GM10248 (cell line): ENCODE measurements around the gene CACNA1G.

Source experiments
- CTCF ChIA-PET: fragments of 300-600 bp; sonication (Branson Sonifier 250); formaldehyde crosslinking; extraction: SDS; loops from one replicate; lab custom pipeline; 2021; ENCODE audit warnings: antibody characterized with exemption; lab: Yijun Ruan, JAX
- POLR2A ChIA-PET: fragments of 350-650 bp; sonication (Branson Sonifier 250); formaldehyde crosslinking; extraction: SDS; loops from one replicate; lab custom pipeline; 2020; ENCODE audit warnings: antibody characterized with exemption; lab: Yijun Ruan, JAX
- DNase-seq: peaks from one replicate; pipeline ENCODE4 v3.0.0; 2012; ENCODE audit errors: extremely low spot score
- CTCF ChIP-seq: IDR thresholded peaks from 2 replicates; pipeline ENCODE4 v1.5.1; 2012; ENCODE audit warnings: mild to moderate bottlenecking, low read depth; ENCODE audit errors: extremely low read depth, missing control alignments, control extremely low read depth

The CACNA1G gene

GRCh38 chr17:50627036-50627781 lies 66.7 kb downstream of the CACNA1G start:
- CTCF ChIA-PET: interaction anchor here (0.7 to 10.3 kb wide), 13 partner anchors 10 to 174 kb away, joined by 3 to 70 read pairs (median 4); no protein-coding TSS in a partner anchor
- POLR2A ChIA-PET: no interaction called here

DNA sequence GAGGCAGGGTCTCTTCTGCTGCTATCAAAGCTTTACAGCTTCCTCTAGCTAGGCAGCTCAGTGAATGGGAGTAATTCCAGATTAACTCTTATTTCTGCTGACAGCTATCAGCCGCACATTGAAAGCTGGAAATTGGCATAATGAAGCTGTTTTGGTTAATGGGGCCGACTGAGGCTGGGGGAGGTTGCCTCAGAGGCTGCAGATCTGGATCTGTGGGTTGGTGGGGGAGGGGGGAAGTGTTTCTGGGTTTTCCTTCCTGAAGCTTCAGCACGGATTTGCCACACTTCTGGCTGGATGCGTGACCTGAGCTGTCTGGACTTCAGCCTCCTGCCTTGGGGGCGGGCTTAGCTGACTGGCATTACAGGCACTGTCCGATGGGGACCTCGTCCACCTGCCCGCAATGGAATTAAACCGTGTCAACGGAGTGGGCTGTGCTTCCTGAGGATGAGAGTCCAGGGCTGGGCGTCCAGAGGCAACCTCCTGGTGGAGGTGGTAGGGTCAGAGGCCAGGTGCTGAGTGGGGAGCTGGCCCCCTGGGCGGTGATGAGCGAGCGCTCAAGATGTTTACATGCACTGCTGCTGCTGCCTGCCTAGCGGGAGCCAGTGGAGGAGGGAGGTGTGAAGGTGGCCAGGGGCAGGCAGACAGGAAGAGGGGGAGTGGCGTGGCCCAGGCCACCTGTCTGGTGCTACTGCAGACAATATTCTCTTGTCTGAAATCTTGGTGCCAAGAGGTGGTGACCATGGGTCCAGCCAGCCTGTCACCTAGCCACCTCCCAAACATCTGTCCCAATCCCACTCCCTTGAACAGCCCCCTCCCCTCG lies 67.5 kb downstream of the CACNA1G start:
- no peak for TF ChIP-seq CTCF
- no peak for DNase-seq
- ChIA-PET CTCF (interaction anchor here (0.7 to 10.3 kb wide), 8 partner anchors 10 to 144 kb away, joined by 3 to 70 read pairs (median 4); no protein-coding TSS in a partner anchor), POLR2A (interaction anchor here (0.9 kb wide), 1 partner anchor 238 kb away, joined by 3 read pairs; the partner anchor contains the start of gene TOB1)

More at GRCh38 chr17:50627036-50627781, 66.7 kb downstream of the CACNA1G start:
- TF ChIP-seq CTCF: no peak
- no peak for DNase-seq

- CTCF ChIA-PET: interaction anchor here (0.6 to 10.3 kb wide), 16 partner anchors 9 to 268 kb away, joined by 3 to 70 read pairs (median 5); no protein-coding TSS in a partner anchor
- no peak for DNase-seq
- no peak for TF ChIP-seq CTCF
- POLR2A ChIA-PET: no interaction called here
These were observed 69.4 kb downstream of the CACNA1G start for GRCh38 chr17:50629902-50630301.

- ChIA-PET CTCF (interaction anchor here (0.7 to 10.3 kb wide), 21 partner anchors 7 to 268 kb away, joined by 3 to 70 read pairs (median 4); no protein-coding TSS in a partner anchor), POLR2A (no interaction called here)
- DNase-seq: peak; percentile 69
- peak; percentile 57 for TF ChIP-seq CTCF
These were observed 70.1 kb downstream of the CACNA1G start for GRCh38 chr17:50630524-50631194.

- ChIA-PET POLR2A (no interaction called here), CTCF (interaction anchor here (0.7 to 10.3 kb wide), 15 partner anchors 8 to 185 kb away, joined by 3 to 70 read pairs (median 4); no protein-coding TSS in a partner anchor)
- no peak for TF ChIP-seq CTCF
- DNase-seq: no peak
These were observed 70.8 kb downstream of the CACNA1G start for GRCh38 chr17:50631195-50631907.
